ENCODE data around the gene POU2AF2. TPM values are rescaled to one million over a fixed set of nuclear protein-coding genes. Genes with fewer than 3 reads are reported as not detected.

Gene POU2AF2
- polyA plus RNA-seq, 6 donors from 2014 or later, result not detected

- no peaks in the 10 kb centered on the region for H3K27me3 Mint-ChIP-seq
- peaks cover 0 to 14% (median 5%) of the 10 kb centered on the region in 7 donors for H3K9me3 Mint-ChIP-seq
- H3K4me3 Mint-ChIP-seq, result peak overlapping the region in 4 of 8 donors; percentile 18 to 86 (median 66)
- H3K4me1 Mint-ChIP-seq, result peaks cover 26 to 55% (median 50%) of the 10 kb centered on the region in 3 donors
- no peak for ATAC-seq (ENCODE audit: low read depth in 2 of 2)
- no peaks in the 10 kb centered on the region for H3K36me3 Mint-ChIP-seq
- DNase-seq, result no peak
- peak overlapping the region in 4 of 6 donors; percentile 48 to 77 (median 70) for H3K27ac Mint-ChIP-seq
These were observed 15.9 kb upstream of the POU2AF2 start for GRCh38 chr11:111229604-111230003.

- ATAC-seq (ENCODE audit: low read depth in 2 of 2) (peak; percentile 44 to 45), DNase-seq (no peak)
- Mint-ChIP-seq H3K4me3 (peak overlapping the region in 7 of 8 donors; percentile 16 to 86 (median 83)), H3K9me3 (peaks cover 0 to 11% (median 5%) of the 10 kb centered on the region in 7 donors), H3K27me3 (no peaks in the 10 kb centered on the region), H3K36me3 (no peaks in the 10 kb centered on the region), H3K4me1 (peaks cover 26 to 55% (median 50%) of the 10 kb centered on the region in 3 donors), H3K27ac (peak overlapping the region in 4 of 6 donors; percentile 39 to 96 (median 82))
These were observed 15.4 kb upstream of the POU2AF2 start for GRCh38 chr11:111230122-111230465.

- DNase-seq, result no peak
- H3K4me1 Mint-ChIP-seq, result peaks cover 25 to 42% (median 38%) of the 10 kb centered on the region in 3 donors
- H3K27me3 Mint-ChIP-seq, result no peaks in the 10 kb centered on the region
- no peaks in the 10 kb centered on the region for H3K36me3 Mint-ChIP-seq
- peaks cover 0 to 9% (median 5%) of the 10 kb centered on the region in 7 donors for H3K9me3 Mint-ChIP-seq
- H3K4me3 Mint-ChIP-seq, result peak overlapping the region in 4 of 8 donors; percentile 4 to 71 (median 28)
- H3K27ac Mint-ChIP-seq, result peak overlapping the region in 4 of 6 donors; percentile 8 to 83 (median 47)
- ATAC-seq (ENCODE audit: low read depth in 2 of 2), result no peak
These were observed 13.7 kb upstream of the POU2AF2 start for GRCh38 chr11:111231836-111232235.

- Mint-ChIP-seq H3K27me3 (peaks cover 0 to 19% (median 10%) of the 10 kb centered on the region in 3 donors), H3K27ac (no peak overlapping the region), H3K36me3 (no peaks in the 10 kb centered on the region), H3K4me3 (no peak overlapping the region), H3K9me3 (no peaks in the 10 kb centered on the region), H3K4me1 (peaks cover 6 to 8% (median 6%) of the 10 kb centered on the region in 3 donors)
- DNase-seq (no peak), ATAC-seq (ENCODE audit: low read depth in 2 of 2) (no peak)
These were observed 9.1 kb upstream of the POU2AF2 start for GRCh38 chr11:111236383-111236782.

- H3K9me3 Mint-ChIP-seq, result no peaks in the 10 kb centered on the region
- H3K4me3 Mint-ChIP-seq, result no peak overlapping the region
- H3K36me3 Mint-ChIP-seq, result no peaks in the 10 kb centered on the region
- peaks cover 11 to 34% (median 26%) of the 10 kb centered on the region in 3 donors for H3K27me3 Mint-ChIP-seq
- H3K27ac Mint-ChIP-seq, result no peak overlapping the region
- peaks cover 0 to 3% (median 0%) of the 10 kb centered on the region in 3 donors for H3K4me1 Mint-ChIP-seq
- ATAC-seq (ENCODE audit: low read depth in 2 of 2) (no peak), DNase-seq (no peak)
These were observed 7.6 kb upstream of the POU2AF2 start for GRCh38 chr11:111237926-111238325.

GRCh38 chr11:111246956-111247355, 1.4 kb downstream of the POU2AF2 start:
- no peaks in the 10 kb centered on the region for H3K4me1 Mint-ChIP-seq
- peaks cover 19 to 29% (median 28%) of the 10 kb centered on the region in 3 donors for H3K27me3 Mint-ChIP-seq
- peaks cover 7 to 8% of the 10 kb centered on the region in 2 donors for H3K36me3 Mint-ChIP-seq
- DNase-seq (no peak), ATAC-seq (ENCODE audit: low read depth in 2 of 2) (no peak)
- H3K9me3 Mint-ChIP-seq, result peaks cover 0 to 2% (median 0%) of the 10 kb centered on the region in 7 donors
- peak overlapping the region in 1 of 6 donors; percentile 45 for H3K27ac Mint-ChIP-seq
- H3K4me3 Mint-ChIP-seq, result no peak overlapping the region

- DNase-seq, result no peak
- H3K4me3 Mint-ChIP-seq, result no peak overlapping the region
- H3K27me3 Mint-ChIP-seq, result peaks cover 0 to 20% (median 10%) of the 10 kb centered on the region in 3 donors
- no peak overlapping the region for H3K27ac Mint-ChIP-seq
- peaks cover 7 to 8% of the 10 kb centered on the region in 2 donors for H3K36me3 Mint-ChIP-seq
- no peak for ATAC-seq (ENCODE audit: low read depth in 2 of 2)
- H3K4me1 Mint-ChIP-seq, result no peaks in the 10 kb centered on the region
- peaks cover 0 to 2% (median 0%) of the 10 kb centered on the region in 7 donors for H3K9me3 Mint-ChIP-seq
These were observed 5.4 kb downstream of the POU2AF2 start for GRCh38 chr11:111250936-111251335.

- DNase-seq (no peak), ATAC-seq (ENCODE audit: low read depth in 2 of 2) (peak; percentile 32 to 47)
- Mint-ChIP-seq H3K36me3 (peaks cover 7 to 8% of the 10 kb centered on the region in 2 donors), H3K27me3 (peaks cover 0 to 24% (median 2%) of the 10 kb centered on the region in 3 donors), H3K4me1 (no peaks in the 10 kb centered on the region), H3K27ac (no peak overlapping the region), H3K4me3 (no peak overlapping the region), H3K9me3 (peaks cover 0 to 2% (median 0%) of the 10 kb centered on the region in 7 donors)
These were observed 7.6 kb downstream of the POU2AF2 start for GRCh38 chr11:111253131-111253530.

- Mint-ChIP-seq H3K27me3 (peaks cover 0 to 22% (median 0%) of the 10 kb centered on the region in 3 donors), H3K27ac (no peak overlapping the region), H3K36me3 (peaks cover 7 to 8% of the 10 kb centered on the region in 2 donors), H3K9me3 (peaks cover 0 to 2% (median 0%) of the 10 kb centered on the region in 7 donors), H3K4me1 (no peaks in the 10 kb centered on the region), H3K4me3 (no peak overlapping the region)
- ATAC-seq (ENCODE audit: low read depth in 2 of 2), result no peak
- no peak for DNase-seq
These were observed 8.1 kb downstream of the POU2AF2 start for GRCh38 chr11:111253630-111254029.

GRCh38 chr11:111258046-111258445, 12.5 kb downstream of the POU2AF2 start:
- no peaks in the 10 kb centered on the region for H3K36me3 Mint-ChIP-seq
- no peak for DNase-seq
- no peak for ATAC-seq (ENCODE audit: low read depth in 2 of 2)
- H3K4me1 Mint-ChIP-seq, result no peaks in the 10 kb centered on the region
- peaks cover 0 to 24% (median 17%) of the 10 kb centered on the region in 3 donors for H3K27me3 Mint-ChIP-seq
- no peaks in the 10 kb centered on the region for H3K9me3 Mint-ChIP-seq
- no peak overlapping the region for H3K27ac Mint-ChIP-seq
- H3K4me3 Mint-ChIP-seq, result no peak overlapping the region

GRCh38 chr11:111259896-111260295, 14.4 kb downstream of the POU2AF2 start:
- H3K36me3 Mint-ChIP-seq, result no peaks in the 10 kb centered on the region
- H3K27ac Mint-ChIP-seq, result no peak overlapping the region
- peak overlapping the region in 1 of 8 donors; percentile 6 for H3K4me3 Mint-ChIP-seq
- no peak for ATAC-seq (ENCODE audit: low read depth in 2 of 2)
- H3K4me1 Mint-ChIP-seq, result no peaks in the 10 kb centered on the region
- H3K27me3 Mint-ChIP-seq, result peaks cover 0 to 22% (median 20%) of the 10 kb centered on the region in 3 donors
- H3K9me3 Mint-ChIP-seq, result no peaks in the 10 kb centered on the region
- DNase-seq, result no peak

GRCh38 chr11:111260811-111261210, 15.3 kb downstream of the POU2AF2 start:
- DNase-seq (no peak), ATAC-seq (ENCODE audit: low read depth in 2 of 2) (no peak)
- H3K4me1 Mint-ChIP-seq, result no peaks in the 10 kb centered on the region
- no peak overlapping the region for H3K27ac Mint-ChIP-seq
- no peaks in the 10 kb centered on the region for H3K36me3 Mint-ChIP-seq
- no peaks in the 10 kb centered on the region for H3K9me3 Mint-ChIP-seq
- H3K27me3 Mint-ChIP-seq, result peaks cover 0 to 22% (median 18%) of the 10 kb centered on the region in 3 donors
- H3K4me3 Mint-ChIP-seq, result no peak overlapping the region

- Mint-ChIP-seq H3K27ac (no peak overlapping the region), H3K27me3 (peaks cover 0 to 22% (median 7%) of the 10 kb centered on the region in 3 donors), H3K9me3 (no peaks in the 10 kb centered on the region), H3K4me1 (no peaks in the 10 kb centered on the region), H3K36me3 (no peaks in the 10 kb centered on the region), H3K4me3 (no peak overlapping the region)
- no peak for DNase-seq
- ATAC-seq (ENCODE audit: low read depth in 2 of 2), result no peak
These were observed 19.1 kb downstream of the POU2AF2 start for GRCh38 chr11:111264646-111265045.

GRCh38 chr11:111265421-111265820, 19.9 kb downstream of the POU2AF2 start:
- H3K4me1 Mint-ChIP-seq, result no peaks in the 10 kb centered on the region
- H3K4me3 Mint-ChIP-seq, result no peak overlapping the region
- ATAC-seq (ENCODE audit: low read depth in 2 of 2) (no peak), DNase-seq (no peak)
- no peaks in the 10 kb centered on the region for H3K36me3 Mint-ChIP-seq
- H3K27ac Mint-ChIP-seq, result no peak overlapping the region
- peaks cover 0 to 22% (median 4%) of the 10 kb centered on the region in 3 donors for H3K27me3 Mint-ChIP-seq
- no peaks in the 10 kb centered on the region for H3K9me3 Mint-ChIP-seq
